GM21737 (cell line): Measurements from ENCODE around the gene C1orf21.
"Not testable (repeated sequence)": the region's sequence is repeated elsewhere in the genome, so short reads cannot be mapped to it uniquely, and the experiment has no call there.

Source experiments
- ATAC-seq: cut with Tn5 transposase; IDR thresholded peaks from one replicate; pipeline ENCODE4 v1.9.1; 2021; ENCODE audit warnings: mild to moderate bottlenecking, moderate library complexity; ENCODE audit not compliant: unreplicated experiment

Gene C1orf21, protein sequence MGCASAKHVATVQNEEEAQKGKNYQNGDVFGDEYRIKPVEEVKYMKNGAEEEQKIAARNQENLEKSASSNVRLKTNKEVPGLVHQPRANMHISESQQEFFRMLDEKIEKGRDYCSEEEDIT

GRCh38 chr1:184386312-184387068, at the start of gene C1orf21:
C1orf21 (plus strand) TSS chr1:184387029; CDS start chr1:184477510, 90,481 bp downstream.
- ATAC-seq = peak; percentile 78

DNA sequence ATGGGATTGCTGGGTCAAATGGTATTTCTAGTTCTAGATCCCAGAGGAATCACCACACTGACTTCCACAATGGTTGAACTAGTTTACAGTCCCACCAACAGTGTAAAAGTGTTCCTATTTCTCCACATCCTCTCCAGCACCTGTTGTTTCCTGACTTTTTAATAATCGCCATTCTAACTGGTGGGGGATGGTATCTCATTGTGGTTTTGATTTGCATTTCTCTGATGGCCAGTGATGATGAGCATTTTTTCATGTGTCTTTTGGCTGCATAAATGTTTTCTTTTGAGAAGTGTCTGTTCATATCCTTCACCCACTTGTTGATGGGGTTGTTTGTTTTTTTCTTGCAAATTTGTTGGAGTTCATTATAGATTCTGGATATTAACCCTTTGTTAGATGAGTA, 49.0 kb upstream of the C1orf21 start:
- not testable (repeated sequence) for ATAC-seq

GRCh38 chr1:184340984-184341383, 45.8 kb upstream of the C1orf21 start:
- ATAC-seq = no peak

GRCh38 chr1:184350573-184350972, 36.3 kb upstream of the C1orf21 start:
- ATAC-seq = no peak

- ATAC-seq = no peak
Observed at GRCh38 chr1:184351416-184351975, 35.3 kb upstream of the C1orf21 start.

GRCh38 chr1:184352776-184353175, 34.1 kb upstream of the C1orf21 start:
- ATAC-seq = no peak

GRCh38 chr1:184354719-184355118, 32.1 kb upstream of the C1orf21 start:
- ATAC-seq = no peak

DNA sequence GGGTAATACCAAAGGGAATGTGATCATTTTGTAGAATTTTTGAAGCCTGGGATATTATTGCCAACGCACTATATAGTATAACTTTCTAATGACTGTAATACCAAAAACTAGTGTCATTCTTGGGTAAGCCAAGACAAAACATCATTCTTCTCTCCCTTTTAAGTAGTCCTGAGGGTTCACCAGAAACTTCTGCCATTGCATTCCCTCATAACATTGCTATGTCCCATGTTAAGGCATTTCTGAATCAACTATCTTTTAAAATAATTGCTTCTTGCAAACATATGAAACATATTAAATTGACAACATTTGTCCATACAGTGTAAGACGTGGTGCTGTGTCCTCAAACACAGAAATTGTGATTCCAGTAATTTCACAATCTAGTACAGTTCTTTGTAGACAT, 29.9 kb upstream of the C1orf21 start:
- no peak for ATAC-seq

- no peak for ATAC-seq
Observed at GRCh38 chr1:184358256-184358655, 28.6 kb upstream of the C1orf21 start.

GRCh38 chr1:184359909-184360308, 26.9 kb upstream of the C1orf21 start:
- no peak for ATAC-seq

DNA sequence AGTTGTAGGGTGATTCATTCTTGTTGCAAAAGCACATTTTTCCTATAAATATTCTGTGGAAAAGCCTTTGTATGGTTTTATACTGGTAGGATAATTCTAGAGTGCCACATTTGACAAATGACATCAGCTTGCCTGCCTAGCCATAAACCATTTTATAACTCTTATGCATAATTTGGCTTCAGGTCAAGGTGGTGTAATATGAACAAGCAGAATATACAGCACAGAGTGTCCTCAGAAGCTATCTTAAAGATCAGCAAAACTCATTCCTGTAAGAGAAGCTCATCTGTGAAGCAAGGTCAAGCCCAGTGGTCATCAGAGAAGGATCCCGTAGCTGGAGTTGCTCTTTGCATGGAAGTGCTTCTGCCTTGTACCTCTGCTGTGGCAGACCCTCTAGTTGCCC, 24.0 kb upstream of the C1orf21 start:
- ATAC-seq = no peak

DNA sequence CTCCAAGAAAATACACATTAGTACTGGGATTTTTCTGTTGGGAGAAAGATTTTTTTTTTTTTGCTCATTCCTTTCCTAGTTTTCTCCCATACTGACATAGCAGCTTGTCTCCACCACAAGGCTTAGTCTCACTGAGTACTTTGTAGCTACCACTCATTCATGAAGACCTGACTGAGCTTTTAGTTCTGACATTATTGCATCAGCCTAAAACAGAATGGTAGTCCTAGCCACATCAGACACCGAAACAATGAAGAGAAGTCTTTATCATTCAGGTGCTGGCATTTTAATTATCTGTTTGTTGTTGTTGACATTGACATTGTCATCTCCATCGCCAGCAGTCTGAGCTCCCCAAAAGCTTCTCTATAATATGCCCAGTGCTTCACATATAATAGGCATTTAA, 21.1 kb upstream of the C1orf21 start:
- no peak for ATAC-seq

GRCh38 chr1:184366997-184367396, 19.8 kb upstream of the C1orf21 start:
- no peak for ATAC-seq

GRCh38 chr1:184367427-184368038, 19.3 kb upstream of the C1orf21 start:
- ATAC-seq = no peak

DNA sequence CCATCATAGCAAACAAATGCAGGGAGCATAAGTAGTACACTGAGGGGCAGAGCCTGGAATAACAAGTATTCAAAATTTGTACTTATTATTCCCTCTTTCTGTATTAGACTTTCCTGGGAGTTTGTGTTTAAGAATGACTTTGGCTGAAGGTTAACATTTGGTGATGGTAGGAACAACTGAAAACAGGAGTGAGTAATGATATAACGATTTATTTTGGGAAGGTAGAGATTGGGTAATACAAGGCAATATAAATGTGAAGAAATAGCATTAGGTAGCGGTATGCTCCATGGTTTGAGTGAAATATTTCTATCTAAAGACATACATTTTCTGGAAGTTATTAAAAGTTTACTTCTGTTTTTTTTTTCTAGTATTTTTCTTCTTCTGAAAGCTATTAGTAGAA, 18.5 kb upstream of the C1orf21 start:
- no peak for ATAC-seq

DNA sequence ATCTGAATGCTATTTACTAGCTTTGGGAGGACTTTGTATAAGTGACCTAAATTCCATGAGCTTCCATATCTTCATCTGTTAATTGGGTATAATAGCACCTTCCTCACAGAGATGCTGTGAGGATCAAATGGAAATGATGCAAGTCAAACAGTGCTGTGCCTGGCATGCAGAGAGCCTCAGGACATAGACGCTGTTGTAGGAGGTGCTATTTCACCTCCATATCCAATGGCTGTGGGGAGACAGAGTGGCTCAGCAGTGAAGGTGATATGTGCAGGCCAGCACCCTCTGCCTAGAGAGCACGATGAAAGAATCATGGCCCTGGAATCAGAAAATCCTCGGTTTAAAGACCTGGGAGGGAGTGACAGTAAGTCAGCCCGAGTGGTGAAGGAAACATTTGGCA, 16.0 kb upstream of the C1orf21 start:
- ATAC-seq = no peak

DNA sequence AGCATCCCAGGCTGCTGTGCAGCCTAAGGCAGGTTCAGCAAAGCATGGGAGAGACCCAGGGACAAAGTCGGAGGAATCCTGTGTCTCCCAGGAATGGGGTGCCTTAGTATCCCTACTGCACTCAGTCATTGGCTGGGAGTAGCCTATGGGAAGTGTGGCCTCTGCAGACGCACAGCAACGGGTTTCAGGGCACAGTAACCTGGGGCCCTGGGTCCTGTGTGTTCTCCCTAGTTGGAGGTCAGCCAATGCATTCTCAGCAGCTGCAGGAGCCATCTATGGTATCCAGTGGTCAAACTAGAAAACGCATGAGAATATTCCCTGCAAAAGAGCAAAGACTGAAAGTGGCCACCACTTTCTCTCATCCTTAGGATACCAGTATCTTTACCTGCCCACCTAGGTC, 13.7 kb upstream of the C1orf21 start:
- ATAC-seq = no peak

DNA sequence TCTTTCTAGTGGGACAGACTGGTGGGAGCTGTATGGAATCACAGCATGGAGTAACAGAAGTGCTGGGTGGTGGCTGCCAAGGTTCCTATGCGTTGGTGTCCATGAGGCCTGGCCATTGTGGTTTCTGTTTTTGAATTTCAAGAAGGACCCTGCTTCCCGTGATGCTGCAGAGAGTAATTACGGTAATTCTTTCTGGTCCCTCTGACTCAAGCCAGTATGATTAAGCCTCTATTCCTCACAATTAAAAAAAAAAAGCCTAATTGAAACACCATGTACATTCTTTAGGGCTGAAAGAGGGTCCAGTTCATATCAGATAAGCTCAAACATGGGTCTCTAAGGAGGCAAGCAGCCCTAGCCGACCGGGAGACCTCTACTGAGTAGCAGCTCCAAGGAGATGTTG, 10.5 kb upstream of the C1orf21 start:
- ATAC-seq = no peak

DNA sequence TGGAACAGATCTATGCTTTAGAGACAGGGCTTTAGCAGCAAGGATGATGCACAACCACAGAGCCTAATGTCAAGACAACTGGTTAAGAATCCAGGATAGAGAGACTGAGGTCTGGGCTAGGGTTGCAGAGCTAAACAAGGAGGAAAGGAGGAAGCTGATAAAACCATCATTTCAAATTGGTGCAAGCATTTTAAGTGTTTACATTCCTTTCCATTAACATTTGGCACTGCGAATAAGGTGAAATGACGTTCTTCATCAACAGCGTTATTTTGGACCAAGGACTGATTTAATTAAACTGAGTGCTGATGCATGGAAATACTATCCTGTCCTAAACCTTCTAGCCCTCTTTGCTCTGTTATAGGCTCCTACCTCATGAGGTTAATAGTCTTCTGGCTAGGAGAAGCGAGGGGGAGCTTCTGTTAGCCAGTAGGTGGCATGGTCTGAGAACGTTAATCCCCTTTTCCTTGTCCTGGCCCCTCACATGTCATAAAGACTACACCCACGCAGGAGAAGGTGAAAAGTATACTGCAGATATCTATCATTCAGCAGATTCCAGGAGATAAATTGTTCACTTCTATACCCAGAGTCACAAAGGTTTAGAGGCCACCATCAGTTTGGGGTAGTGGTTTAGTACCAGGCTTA, 7.6 kb upstream of the C1orf21 start:
- no peak for ATAC-seq

DNA sequence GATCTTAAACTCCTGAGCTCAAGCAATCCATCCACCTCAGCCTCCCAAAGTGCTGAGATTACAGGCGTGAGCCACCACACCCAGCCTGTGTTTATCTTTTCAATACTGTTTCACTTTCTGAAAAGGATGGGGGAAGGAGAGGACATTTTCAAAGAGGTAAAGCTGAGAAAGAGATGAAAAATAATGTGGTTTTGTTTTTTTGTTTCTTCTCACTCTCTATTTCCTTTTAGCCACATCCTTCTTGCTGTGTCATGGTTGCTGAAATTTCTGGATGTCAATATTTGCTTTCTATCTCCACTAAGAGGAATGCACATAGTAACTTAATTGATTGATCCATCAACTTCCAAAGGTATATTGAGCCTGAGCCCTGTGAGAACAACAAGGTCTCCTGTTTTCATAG, 6.4 kb upstream of the C1orf21 start:
- ATAC-seq = no peak

- ATAC-seq = no peak
Observed at GRCh38 chr1:184383772-184384323, 3.0 kb upstream of the C1orf21 start.
